IPS DF 4.7 (cell line): ENCODE results near the gene RBP4.

Experiments
- DNase-seq: peaks from one replicate; pipeline ENCODE4 v3.0.0-alpha.2; 2013; ENCODE audit warnings: low spot score; ENCODE audit errors: extremely low read depth

The RBP4 gene

DNA sequence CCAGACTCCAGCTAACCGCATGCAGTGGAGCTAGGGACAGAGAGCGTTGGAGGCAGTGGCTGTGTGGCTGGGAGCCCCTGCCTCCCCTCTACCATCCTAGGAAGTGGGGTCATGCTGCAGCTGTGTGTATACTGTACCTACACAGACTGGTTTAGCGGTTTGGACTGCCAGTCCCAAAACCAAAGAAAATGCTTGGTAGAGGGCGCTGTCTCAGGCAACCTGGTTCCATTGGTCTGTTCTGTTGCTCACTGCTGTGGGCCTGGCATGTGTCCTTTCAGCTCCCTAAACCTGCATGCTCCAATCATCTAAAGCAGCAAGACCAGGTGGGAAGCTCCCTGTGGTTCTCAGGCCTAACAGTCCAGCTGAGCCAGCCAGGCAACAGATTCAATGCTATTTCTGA lies 4.5 kb downstream of the RBP4 start:
- DNase-seq = peak; percentile 19

GRCh38 chr10:93595378-93596161 lies 5.5 kb downstream of the RBP4 start:
- no peak for DNase-seq

DNA sequence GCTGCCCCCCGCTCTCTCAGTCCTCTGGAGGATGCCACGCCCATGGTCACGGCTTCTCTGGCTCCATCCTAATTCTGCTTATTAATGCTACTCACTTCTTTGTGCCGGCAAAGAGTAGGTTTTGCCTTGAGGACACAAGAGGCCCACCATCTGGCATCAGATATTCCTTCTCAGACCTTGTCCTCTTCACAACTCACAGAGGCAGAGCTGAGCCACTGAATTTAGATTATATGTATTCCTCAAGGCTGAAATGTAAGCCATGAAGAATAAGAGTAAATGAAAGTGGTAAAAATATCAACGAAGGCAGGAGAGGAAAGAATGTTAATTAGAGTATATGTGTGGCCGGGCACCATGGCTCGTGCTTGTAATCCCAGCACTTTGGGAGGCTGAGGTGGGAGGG lies 6.5 kb downstream of the RBP4 start:
- DNase-seq = no peak

- no peak for DNase-seq
Measured at GRCh38 chr10:93593749-93594148, 7.3 kb downstream of the RBP4 start.

- DNase-seq = no peak
Measured at GRCh38 chr10:93593254-93593653, 7.8 kb downstream of the RBP4 start.

DNA sequence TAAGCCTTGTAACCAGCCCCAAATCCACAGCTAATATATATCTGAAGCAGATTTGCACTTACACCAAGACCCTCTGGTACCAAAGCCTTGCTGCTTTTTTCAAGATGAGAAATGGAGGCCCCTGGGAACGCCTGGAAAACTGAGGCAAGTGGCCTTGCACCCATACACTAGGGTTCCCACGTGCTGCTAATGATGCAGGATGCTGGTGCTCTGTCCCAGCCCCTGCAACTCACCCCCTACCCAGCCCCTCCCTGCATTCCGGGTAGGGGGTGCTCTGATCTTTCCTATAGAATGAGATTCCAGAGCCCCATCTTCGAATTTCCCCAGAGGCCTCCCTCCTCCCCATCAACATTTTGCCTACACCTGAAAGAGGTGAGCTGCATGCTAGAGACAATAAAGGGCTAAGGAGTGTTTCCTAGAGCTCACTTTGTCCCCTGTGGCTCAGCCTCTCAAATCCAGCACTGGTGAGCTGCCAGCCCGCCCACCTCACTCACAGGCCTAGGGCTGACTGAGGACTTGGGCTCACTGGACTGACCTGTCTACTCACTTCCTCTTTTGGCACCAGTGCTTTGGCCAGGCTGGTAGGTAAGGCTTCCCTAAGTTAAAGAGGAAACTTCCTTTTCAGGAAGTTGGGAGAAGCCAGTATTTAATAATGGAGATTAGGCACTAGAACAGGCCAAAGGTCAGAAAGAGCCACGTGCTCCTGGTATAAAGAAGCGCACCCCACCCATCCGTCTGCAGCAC lies 9.8 kb downstream of the RBP4 start:
- DNase-seq = no peak

DNA sequence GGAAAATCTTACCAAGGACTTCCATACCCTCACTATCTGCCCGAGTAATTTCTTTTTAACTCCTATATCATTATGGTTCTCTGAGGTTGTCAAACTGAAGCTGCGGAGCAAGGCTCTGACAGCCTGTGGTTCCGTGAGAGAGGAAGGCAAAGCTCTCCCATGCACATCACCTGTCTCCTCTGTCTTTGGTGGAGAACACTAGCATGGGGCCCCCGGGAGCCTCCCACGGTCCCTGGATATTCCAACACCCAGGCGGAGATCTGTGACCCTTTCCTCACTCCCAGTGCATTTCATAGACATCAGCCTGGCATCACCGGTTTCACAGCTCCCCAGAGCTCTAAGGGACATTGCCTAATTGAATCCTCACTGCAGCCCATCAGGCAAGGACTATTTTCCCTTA lies 10.4 kb downstream of the RBP4 start:
- DNase-seq = no peak

DNA sequence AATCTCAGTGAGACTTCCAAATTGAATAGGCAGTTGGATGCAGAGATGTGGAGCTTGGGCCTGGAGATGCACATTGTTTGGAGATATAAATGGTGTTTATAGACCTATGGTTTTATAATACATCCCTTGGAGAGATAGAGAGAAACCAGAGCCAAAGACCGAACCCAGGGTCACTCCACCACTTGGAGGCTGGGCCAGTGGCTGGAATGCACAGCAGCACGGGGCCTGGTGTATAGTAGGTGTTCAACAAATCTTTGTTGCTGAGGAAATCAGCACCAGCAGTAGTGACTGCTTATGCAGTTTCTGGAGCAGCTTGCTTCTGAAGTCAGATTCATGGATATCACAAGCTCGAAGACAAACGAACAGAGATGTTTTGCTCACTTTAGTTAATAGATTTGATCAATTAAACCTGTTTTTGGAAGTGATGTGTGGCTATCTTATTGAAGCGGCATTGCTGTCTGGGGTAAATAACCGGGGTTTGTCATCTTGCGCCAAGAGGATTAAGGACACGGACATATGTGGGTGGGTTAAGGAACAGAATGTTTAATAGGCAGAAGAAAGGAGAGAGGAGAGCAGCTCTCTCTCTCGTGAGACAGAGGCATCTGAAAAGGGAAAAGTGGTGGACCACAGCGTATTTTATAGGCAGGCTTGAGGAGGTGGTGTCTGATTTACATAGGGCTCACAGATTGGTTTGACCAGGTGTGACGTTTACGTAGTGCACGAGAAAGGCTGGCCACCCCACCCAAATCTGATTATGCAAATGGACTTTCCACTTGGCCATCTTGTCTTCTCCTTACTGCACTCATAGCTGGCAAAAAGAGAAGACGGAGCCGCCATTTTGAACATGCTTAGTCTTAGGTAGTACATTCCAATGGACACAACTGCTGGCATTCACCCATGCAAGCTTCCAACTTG lies 11.1 kb downstream of the RBP4 start:
- no peak for DNase-seq

DNA sequence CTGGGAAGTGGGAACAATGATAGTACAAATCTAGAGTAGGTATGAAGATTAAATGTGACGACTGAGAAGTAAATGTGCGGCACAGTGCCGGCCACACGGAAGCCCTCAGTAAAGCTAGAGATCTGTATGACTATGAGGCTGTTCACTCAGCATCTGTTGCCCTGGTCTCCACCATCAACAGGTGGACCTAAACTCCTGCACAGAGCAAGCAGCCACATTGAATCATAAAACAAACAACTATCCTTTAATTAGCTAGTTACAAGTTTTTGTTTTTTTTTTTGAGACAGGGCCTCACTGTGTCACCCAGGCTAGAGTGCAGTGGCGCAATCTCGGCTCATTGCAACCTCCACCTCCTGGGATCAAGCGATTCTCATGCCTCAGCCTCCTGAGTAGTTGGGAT lies 16.6 kb downstream of the RBP4 start:
- no peak for DNase-seq

GRCh38 chr10:93580828-93581227 lies 20.2 kb downstream of the RBP4 start:
- DNase-seq = no peak

GRCh38 chr10:93579985-93580711 lies 20.9 kb downstream of the RBP4 start:
- no peak for DNase-seq

- no peak for DNase-seq
Measured at GRCh38 chr10:93579089-93579488, 21.9 kb downstream of the RBP4 start.

- no peak for DNase-seq
Measured at GRCh38 chr10:93577565-93577964, 23.5 kb downstream of the RBP4 start.

- no peak for DNase-seq
Measured at GRCh38 chr10:93576888-93577287, 24.1 kb downstream of the RBP4 start.

DNA sequence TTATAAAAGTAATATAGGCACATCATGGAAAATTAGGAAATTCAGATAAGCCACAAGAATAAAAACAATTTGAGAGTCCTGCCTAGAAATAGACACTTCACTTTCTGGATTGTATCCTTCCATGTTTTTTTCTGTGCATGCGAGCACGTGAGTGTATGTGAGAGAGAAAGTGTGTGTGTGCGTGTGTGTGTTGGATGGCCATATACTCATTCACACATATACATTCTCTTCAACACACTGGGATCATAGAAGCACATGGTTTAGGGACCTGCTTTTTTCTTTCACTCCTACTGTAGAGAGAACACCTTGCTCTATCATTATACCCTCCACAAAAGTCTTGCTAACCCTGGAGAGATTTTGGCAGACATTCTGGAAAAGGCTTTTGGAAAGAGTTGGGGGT lies 27.1 kb downstream of the RBP4 start:
- no peak for DNase-seq

DNA sequence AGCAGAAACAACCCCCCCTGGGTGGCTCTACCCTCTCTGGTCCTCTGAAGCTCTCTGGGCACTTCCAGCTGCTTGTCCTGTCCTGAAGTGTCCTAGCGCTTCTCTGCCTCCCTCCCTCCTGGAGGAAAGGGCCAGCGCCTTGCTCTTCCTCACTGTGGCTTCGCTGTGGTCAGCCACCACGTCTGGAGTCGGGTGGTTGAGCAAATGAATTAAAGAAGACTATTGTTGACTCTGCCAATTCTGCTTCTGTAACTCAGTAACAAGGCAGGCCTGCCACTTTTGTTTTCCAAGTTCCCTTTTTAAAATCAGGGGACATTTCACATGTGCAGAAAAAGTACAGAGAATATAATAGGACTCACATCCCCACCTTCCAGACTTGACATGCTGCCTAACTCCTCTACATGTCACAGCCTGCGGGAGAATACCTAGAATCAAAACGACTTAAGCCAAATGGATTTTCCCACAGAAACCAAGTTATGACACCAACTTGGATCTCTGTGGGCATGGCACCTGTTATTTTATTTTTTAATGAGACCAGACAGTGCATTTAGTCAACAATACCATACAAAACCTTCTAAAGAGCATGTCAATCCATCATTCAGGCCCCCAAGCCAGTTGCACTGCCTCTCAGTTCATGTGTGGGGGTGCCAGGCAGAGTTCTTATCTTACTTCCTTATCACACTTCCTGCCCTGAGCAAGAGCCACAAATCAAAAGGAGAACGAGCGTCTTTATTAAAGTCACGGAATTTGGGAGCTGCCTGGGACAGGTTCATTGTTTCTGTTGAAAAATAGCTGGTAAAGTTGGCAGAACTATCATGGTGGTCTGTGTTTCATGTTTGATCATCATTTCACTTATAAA lies 27.8 kb downstream of the RBP4 start:
- no peak for DNase-seq

DNA sequence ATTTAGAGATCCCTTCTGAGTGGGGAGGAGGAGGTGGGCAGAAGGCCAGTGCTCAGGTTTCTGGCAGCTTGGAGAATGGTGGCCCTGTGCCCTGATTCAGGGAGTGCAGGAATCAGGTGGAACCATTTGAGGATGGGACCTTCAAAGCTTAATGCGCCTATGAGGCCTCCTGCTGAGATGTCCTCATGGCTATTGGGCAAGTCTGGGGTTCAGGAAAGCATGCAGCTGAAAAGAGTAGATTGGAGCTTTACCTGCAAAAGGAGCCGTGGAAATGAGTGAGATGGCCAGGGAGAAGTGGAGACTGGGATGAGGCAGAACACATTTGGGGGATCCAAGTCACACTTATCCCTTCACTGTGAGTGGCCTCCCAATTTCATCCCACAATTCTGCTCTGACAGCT lies 28.4 kb downstream of the RBP4 start:
- DNase-seq = no peak

DNA sequence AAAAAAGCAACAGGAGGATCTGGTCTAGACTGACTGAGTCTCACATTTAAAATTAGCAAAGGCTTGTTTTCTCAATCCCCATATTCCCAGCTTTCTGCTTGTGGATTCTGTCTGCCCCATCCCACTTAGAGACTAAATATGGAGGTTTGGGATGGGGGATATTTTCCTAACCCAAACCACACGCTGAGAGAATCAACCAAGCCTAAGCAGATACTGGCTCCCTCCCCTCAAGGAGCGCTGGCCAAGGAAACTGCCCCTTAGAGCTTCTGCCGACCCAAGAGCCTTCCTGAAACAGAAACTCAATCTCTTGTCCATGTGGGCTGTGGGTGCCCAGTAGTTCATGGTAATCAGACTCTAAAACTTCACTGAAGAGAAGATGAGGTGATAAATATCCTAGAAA lies 30.7 kb downstream of the RBP4 start:
- no peak for DNase-seq

DNA sequence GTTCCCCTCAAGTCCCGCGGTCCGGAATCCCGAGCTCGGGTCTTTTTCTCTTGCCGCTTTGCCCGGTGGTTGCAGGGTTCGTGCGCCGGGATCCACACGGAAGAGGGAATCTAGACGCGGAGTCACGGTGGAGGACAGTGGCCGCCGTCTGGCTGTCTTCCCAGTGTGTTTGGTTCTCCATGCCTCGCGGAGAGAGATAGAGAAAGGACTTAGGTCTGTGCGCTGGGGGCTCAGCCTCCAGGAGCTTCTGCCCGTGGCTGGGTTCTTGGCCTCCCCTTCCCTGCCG lies 33.0 kb downstream of the RBP4 start:
- DNase-seq = no peak

GRCh38 chr10:93567277-93568104 lies 33.5 kb downstream of the RBP4 start:
- DNase-seq = no peak
